Spleen (tissue), 11 donors: ENCODE measurements around the gene TNS1. TPM values are rescaled to one million over a fixed set of nuclear protein-coding genes. Genes with fewer than 3 reads are reported as not detected.
A peak's percentile ranks its signal among the peaks of the same experiment; 100 is the strongest.

Experiments
- DNase-seq: peaks from one replicate; pipeline ENCODE4 v3.0.0-alpha.2; 2020
- H3K27ac ChIP-seq, 8 donors: fragments of 200-600 bp; sonication (generic) in 7 of 8; 1 replicate in 4 of 8; 2 replicates in 4 of 8; pipeline versions ENCODE4 v1.5.0 to v1.8.0; 2016 to 2021; ENCODE audit warnings: inconsistent platforms in 4 of 8, mild to moderate bottlenecking in 4 of 8, moderate library complexity in 1 of 8
- H3K27me3 ChIP-seq, 7 donors: fragments of 200-600 bp; sonication (generic) in 6 of 7; replicated peaks in 1 of 7; 1 replicate in 4 of 7; 2 replicates in 3 of 7; pipeline versions ENCODE4 v1.5.0 to v1.8.0; 2016 to 2021; ENCODE audit warnings: inconsistent platforms in 3 of 7, mild to moderate bottlenecking in 1 of 7
- H3K36me3 ChIP-seq, 6 donors: fragments of 200-600 bp; sonication (generic) in 5 of 6; 1 replicate in 4 of 6; 2 replicates in 2 of 6; pipeline versions ENCODE4 v1.5.0 to v1.8.0; 2016 to 2021; ENCODE audit warnings: inconsistent platforms in 2 of 6
- H3K4me1 ChIP-seq, 6 donors: fragments of 200-600 bp; sonication (generic) in 5 of 6; 1 replicate in 3 of 6; 2 replicates in 3 of 6; pipeline versions ENCODE4 v1.5.0 to v1.8.0; 2016 to 2021; ENCODE audit warnings: inconsistent platforms in 3 of 6
- H3K4me3 ChIP-seq, 8 donors: fragments of 200-600 bp; sonication (generic) in 7 of 8; 1 replicate in 4 of 8; 2 replicates in 4 of 8; pipeline versions ENCODE4 v1.5.0 to v1.8.0; 2016 to 2021; ENCODE audit warnings: inconsistent platforms in 4 of 8, mild to moderate bottlenecking in 4 of 8, moderate library complexity in 2 of 8
- H3K9me3 ChIP-seq, 8 donors: fragments of 200-600 bp; sonication (generic) in 7 of 8; 1 replicate in 4 of 8; 2 replicates in 4 of 8; pipeline versions ENCODE4 v1.5.0 to v1.8.0; 2016 to 2021; ENCODE audit warnings: inconsistent platforms in 4 of 8
- POLR2A ChIP-seq, 3 donors: fragments of 450-650 bp; IDR thresholded peaks; one replicate each; pipeline ENCODE4 v1.5.1; 2017; ENCODE audit warnings: antibody characterized with exemption in 3 of 3, mild to moderate bottlenecking in 1 of 3
- POLR2AphosphoS5 ChIP-seq, 3 donors: sonication (generic); formaldehyde crosslinking; IDR thresholded peaks; one replicate each; pipeline ENCODE4 v1.5.1; 2017; ENCODE audit warnings: antibody characterized with exemption in 3 of 3
- WGBS, 5 donors: extraction: QIAGEN DNeasy Blood & Tissue Kit in 3 of 5; methylation state at CpG; one replicate each; pipeline versions ENCODE4 v1.1.5 to v1.1.7; 2013 to 2018; 5-methylcytosine and 5-hydroxymethylcytosine counted together
- intact Hi-C: fragments of 100-400 bp; cut with DNase I; formaldehyde crosslinking; loops from one replicate; pipeline ENCODE4 v1.15.0; 2023; ENCODE audit warnings: low total_unique reads
- polyA plus RNA-seq, 3 donors: library from polyadenylated mRNA; stranded (reverse); fragments of 200-250 nt; gene quantifications; one replicate each; pipeline ENCODE4 v1.2.1, GENCODE V29; 2013
- total RNA-seq, 7 donors: library from RNA; depleted of rRNA in 3 of 7; stranded (reverse); fragments of >200 nt in 3 of 7; fragmentation: NEBNext Ultra II Directional in 4 of 7; extraction: Animal tissue kit (Norgen Biotek cat#: 25700) in 4 of 7; gene quantifications; one replicate each; pipeline versions ENCODE4 v1.1.0 to v1.2.1, GENCODE V29; 2016 to 2021
- TF ChIP-seq, protein P1 (sequence below), 11 experiments: fragments of 200-600 bp in 7 of 11; fragments of 450-650 bp in 4 of 11; sonication (generic) in 4 of 11; IDR thresholded peaks in 8 of 11; conservative IDR thresholded peaks in 3 of 11; 1 replicate in 7 of 11; 2 replicates in 4 of 11; pipeline versions ENCODE4 v1.4.0 to v1.8.0; 2016 to 2021; ENCODE audit warnings: antibody characterized with exemption in 11 of 11, inconsistent platforms in 4 of 11, mild to moderate bottlenecking in 1 of 11
- donor health status: healthy with polysubstance abuse.
- donor health status: DM: no; HTN: no; CAD: no; lungs with moderate emphysema.
- donor health status: DM: no; HTN: no; CAD: no.
- donor health status: Bipolar disorder and iron deficiency.
- donor health status: healthy.
- donor health status: DM: no; HTN: no; CAD: no.
- donor health status: DM: yes; HTN: yes; CAD: no.

Gene TNS1
- total and polyA plus RNA-seq, 10 donors: 6.9 to 580 (median 246) TPM

DNA sequence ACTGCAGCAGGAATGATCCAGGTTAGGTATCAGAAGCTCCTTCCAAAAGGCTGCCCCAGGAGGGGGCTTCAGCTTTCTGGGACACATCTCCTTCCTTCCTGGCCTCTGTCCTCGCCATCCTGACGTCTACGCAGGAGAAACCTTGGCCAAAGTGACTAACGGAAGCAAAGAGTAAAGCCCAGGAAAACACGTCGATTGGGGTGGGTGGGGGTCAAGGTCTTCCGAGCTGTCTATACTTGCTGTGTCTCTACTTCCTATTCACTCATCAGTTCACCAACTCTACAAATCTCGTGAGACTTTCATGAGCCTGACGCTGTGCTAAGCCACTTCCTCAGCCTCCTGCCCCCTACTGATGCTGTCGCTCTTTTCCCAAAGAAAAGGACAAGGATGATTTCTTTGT lies 212.6 kb downstream of the TNS1 start:
- Histone ChIP-seq H3K36me3 (peaks cover 0 to 32% (median 5%) of the 10 kb centered on the region in 6 donors), H3K4me3 (peak overlapping the region in 7 of 8 donors; percentile 9 to 58 (median 26)), H3K4me1 (peaks cover 13 to 73% (median 39%) of the 10 kb centered on the region in 6 donors), H3K9me3 (no peaks in the 10 kb centered on the region), H3K27ac (peak overlapping the region in 6 of 8 donors; percentile 26 to 70 (median 52)), H3K27me3 (no peaks in the 10 kb centered on the region)
- intact Hi-C loops: no loop called here
- TF ChIP-seq POLR2AphosphoS5 (IDR thresholded peaks at IDR 0.05) (peak in 1 of 3 donors; percentile 57), POLR2A (IDR thresholded peaks at IDR 0.05) (no peak)
- TF ChIP-seq, protein P1, sequence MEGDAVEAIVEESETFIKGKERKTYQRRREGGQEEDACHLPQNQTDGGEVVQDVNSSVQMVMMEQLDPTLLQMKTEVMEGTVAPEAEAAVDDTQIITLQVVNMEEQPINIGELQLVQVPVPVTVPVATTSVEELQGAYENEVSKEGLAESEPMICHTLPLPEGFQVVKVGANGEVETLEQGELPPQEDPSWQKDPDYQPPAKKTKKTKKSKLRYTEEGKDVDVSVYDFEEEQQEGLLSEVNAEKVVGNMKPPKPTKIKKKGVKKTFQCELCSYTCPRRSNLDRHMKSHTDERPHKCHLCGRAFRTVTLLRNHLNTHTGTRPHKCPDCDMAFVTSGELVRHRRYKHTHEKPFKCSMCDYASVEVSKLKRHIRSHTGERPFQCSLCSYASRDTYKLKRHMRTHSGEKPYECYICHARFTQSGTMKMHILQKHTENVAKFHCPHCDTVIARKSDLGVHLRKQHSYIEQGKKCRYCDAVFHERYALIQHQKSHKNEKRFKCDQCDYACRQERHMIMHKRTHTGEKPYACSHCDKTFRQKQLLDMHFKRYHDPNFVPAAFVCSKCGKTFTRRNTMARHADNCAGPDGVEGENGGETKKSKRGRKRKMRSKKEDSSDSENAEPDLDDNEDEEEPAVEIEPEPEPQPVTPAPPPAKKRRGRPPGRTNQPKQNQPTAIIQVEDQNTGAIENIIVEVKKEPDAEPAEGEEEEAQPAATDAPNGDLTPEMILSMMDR (IDR thresholded peaks at IDR 0.05 in 8 of 11, conservative IDR thresholded peaks at IDR 0.05 in 3 of 11): peak in 2 of 11 experiments; percentile 4 to 5
- DNase-seq: peak; percentile 71
- 39 to 48% (median 41%) methylated on average over 10 of the region's 10 CpGs for WGBS, 5 donors

- H3K4me3 ChIP-seq: peak overlapping the region in 7 of 8 donors; percentile 9 to 58 (median 26)
- peak overlapping the region in 6 of 8 donors; percentile 26 to 70 (median 52) for H3K27ac ChIP-seq
- H3K36me3 ChIP-seq: peaks cover 0 to 32% (median 5%) of the 10 kb centered on the region in 6 donors
- no peaks in the 10 kb centered on the region for H3K27me3 ChIP-seq
- peak; percentile 76 for DNase-seq
- intact Hi-C loops: loop anchor here (5.0 to 10.0 kb wide), 4 partner anchors 98 to 285 kb away; no protein-coding TSS in a partner anchor
- H3K4me1 ChIP-seq: peaks cover 13 to 70% (median 38%) of the 10 kb centered on the region in 6 donors
- no peak for TF ChIP-seq POLR2A (IDR thresholded peaks at IDR 0.05)
- no peak for TF ChIP-seq POLR2AphosphoS5 (IDR thresholded peaks at IDR 0.05)
- TF ChIP-seq, protein P1 (IDR thresholded peaks at IDR 0.05 in 8 of 11, conservative IDR thresholded peaks at IDR 0.05 in 3 of 11): no peak
- WGBS, 5 donors: 32 to 57% (median 44%) methylated on average over 13 of the region's 13 CpGs
- H3K9me3 ChIP-seq: no peaks in the 10 kb centered on the region
Measured at GRCh38 chr2:217789736-217790181, 213.0 kb downstream of the TNS1 start.

DNA sequence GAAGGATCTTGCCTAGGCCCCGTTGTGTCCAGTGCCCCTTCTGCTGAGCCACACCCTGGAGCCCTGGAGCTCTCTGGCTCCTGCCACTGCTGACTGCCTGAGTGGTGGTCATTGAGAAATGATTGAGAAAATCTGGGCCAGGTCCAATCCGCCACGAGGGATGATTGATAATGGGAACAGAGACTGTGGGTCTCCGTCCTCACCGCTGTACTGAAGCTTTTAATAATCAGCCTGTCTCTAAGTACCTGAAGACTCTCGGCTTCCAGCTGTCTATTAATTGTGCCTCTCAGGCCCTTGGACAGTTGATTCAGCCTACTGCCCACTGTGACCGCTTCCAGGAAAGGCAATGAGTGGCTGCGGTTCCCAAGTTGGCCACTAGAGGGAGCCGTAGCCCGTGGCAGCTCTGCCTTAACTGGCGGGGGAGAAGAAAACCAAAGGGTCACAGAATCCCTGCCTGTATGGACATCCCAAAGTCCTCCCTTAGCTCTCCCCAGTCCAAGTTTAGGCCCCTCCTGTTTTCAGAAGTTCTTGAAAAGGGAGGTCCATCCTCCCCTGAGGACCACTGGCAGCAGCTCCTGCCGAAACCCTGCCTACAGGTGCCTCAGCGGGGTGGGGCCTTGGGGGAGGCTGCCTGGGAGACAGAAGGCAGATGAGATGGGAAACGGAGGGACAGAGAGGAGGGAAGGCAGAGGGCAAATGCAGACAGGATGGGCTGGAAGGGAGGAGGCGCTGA lies 213.6 kb downstream of the TNS1 start:
- H3K27me3 ChIP-seq: no peaks in the 10 kb centered on the region
- no peak for TF ChIP-seq POLR2A (IDR thresholded peaks at IDR 0.05)
- peak; percentile 38 to 48 (median 46) for TF ChIP-seq POLR2AphosphoS5 (IDR thresholded peaks at IDR 0.05)
- TF ChIP-seq, protein P1 (IDR thresholded peaks at IDR 0.05 in 8 of 11, conservative IDR thresholded peaks at IDR 0.05 in 3 of 11): peak; percentile 89 to 98 (median 97)
- H3K9me3 ChIP-seq: peaks cover 0 to under 1% (median 0%) of the 10 kb centered on the region in 8 donors
- intact Hi-C loops: loop anchor here (5.0 to 10.0 kb wide), 4 partner anchors 98 to 286 kb away; no protein-coding TSS in a partner anchor
- H3K4me1 ChIP-seq: peaks cover 12 to 64% (median 33%) of the 10 kb centered on the region in 6 donors
- H3K36me3 ChIP-seq: peaks cover 0 to 32% (median 5%) of the 10 kb centered on the region in 6 donors
- 28 to 33% (median 30%) methylated on average over 15 of the region's 15 CpGs for WGBS, 5 donors
- H3K4me3 ChIP-seq: peak overlapping the region in 7 of 8 donors; percentile 4 to 58 (median 26)
- H3K27ac ChIP-seq: peak overlapping the region in 5 of 8 donors; percentile 47 to 70 (median 56)
- peak; percentile 92 for DNase-seq

GRCh38 chr2:217788669-217789002 lies 214.2 kb downstream of the TNS1 start:
- Histone ChIP-seq H3K9me3 (peaks cover 0 to 6% (median 5%) of the 10 kb centered on the region in 8 donors), H3K4me3 (no peak overlapping the region), H3K27me3 (no peaks in the 10 kb centered on the region), H3K4me1 (peaks cover 8 to 58% (median 29%) of the 10 kb centered on the region in 6 donors), H3K27ac (peak overlapping the region in 2 of 8 donors; percentile 56 to 70), H3K36me3 (peaks cover 0 to 32% (median 5%) of the 10 kb centered on the region in 6 donors)
- no peak for DNase-seq
- TF ChIP-seq, protein P1 (IDR thresholded peaks at IDR 0.05 in 8 of 11, conservative IDR thresholded peaks at IDR 0.05 in 3 of 11): no peak
- TF ChIP-seq POLR2A (IDR thresholded peaks at IDR 0.05) (no peak), POLR2AphosphoS5 (IDR thresholded peaks at IDR 0.05) (peak in 1 of 3 donors; percentile 38)
- WGBS, 5 donors: 88 to 94% (median 92%) methylated on average over 6 to 7 of the region's 7 CpGs
- intact Hi-C loops: loop anchor here (5.0 to 10.0 kb wide), 4 partner anchors 99 to 286 kb away; no protein-coding TSS in a partner anchor
